Endothelial cell of umbilical vein (primary cell): Measurements from ENCODE around the gene PRPF18. TPM values are rescaled to one million over a fixed set of nuclear protein-coding genes. Genes with fewer than 3 reads are reported as not detected.

Experiments used
- BruUV-seq: library from RNA; stranded (reverse); fragments of 400-500 nt; replicated peaks from 2 replicates; lab custom pipeline; 2021; lab: Mats Ljungman, UMichigan
- CTCF ChIA-PET: fragments of 300-600, 350-600 bp; sonication (Branson Sonifier 250); formaldehyde crosslinking; loops from one replicate; lab custom pipeline; 2021; ENCODE audit warnings: antibody characterized with exemption, inconsistent platforms; lab: Charles Lee
- POLR2A ChIA-PET: fragments of 300-600, 350-600 bp; sonication (Branson Sonifier 250); formaldehyde crosslinking; loops from one replicate; lab custom pipeline; 2021; ENCODE audit warnings: antibody characterized with exemption, inconsistent platforms; lab: Charles Lee
- DNase-seq: peaks from one replicate; pipeline ENCODE4 v3.0.0-alpha.2; 2011; ENCODE audit warnings: low read depth, low spot score
- FAIRE-seq: peaks from 2 replicates; lab custom pipeline; 2011; peaks lifted over from hg19 to GRCh38; lab: Jason Lieb, UNC
- H2AFZ ChIP-seq: 2 replicates; pipeline ENCODE4 v1.6.0; 2012; ENCODE audit warnings: low read depth, low read length, control low read depth, inconsistent platforms
- H3K27ac ChIP-seq: 2 replicates; pipeline ENCODE4 v1.5.1; 2011; ENCODE audit warnings: low read depth, mild to moderate bottlenecking, control low read depth, low read length, moderate library complexity; ENCODE audit not compliant: insufficient read depth
- H3K27me3 ChIP-seq, 2 experiments: 2 replicates each; pipeline versions ENCODE4 v1.6.0 to v1.6.1; 2011; ENCODE audit warnings: low read length in 2 of 2, mixed read lengths in 1 of 2; ENCODE audit not compliant: control insufficient read depth in 2 of 2, insufficient read depth in 2 of 2
- H3K36me3 ChIP-seq, 2 experiments: 2 replicates in 1 of 2; 3 replicates in 1 of 2; pipeline ENCODE4 v1.5.1; 2011; ENCODE audit warnings: low read length in 2 of 2, mild to moderate bottlenecking in 1 of 2, moderate library complexity in 1 of 2; ENCODE audit not compliant: control insufficient read depth in 2 of 2, insufficient read depth in 2 of 2; ENCODE audit errors: extremely low read depth in 1 of 2
- H3K4me1 ChIP-seq: 3 replicates; pipeline ENCODE4 v1.5.1; 2011; ENCODE audit warnings: mild to moderate bottlenecking, low read length; ENCODE audit not compliant: control insufficient read depth, insufficient read depth; ENCODE audit errors: extremely low read depth
- H3K4me2 ChIP-seq: 2 replicates; pipeline ENCODE4 v1.6.1; 2011; ENCODE audit warnings: low read length, control low read depth, mixed read lengths; ENCODE audit not compliant: insufficient read depth
- H3K4me3 ChIP-seq, 3 experiments: fragments of 200-600 bp in 1 of 3; sonication (generic), shearing (Covaris generic) in 1 of 3; replicated peaks in 1 of 3; 2 replicates each; pipeline ENCODE4 v1.5.1; 2011 to 2016; ENCODE audit warnings: control low read depth in 3 of 3, low read length in 3 of 3, mild to moderate bottlenecking in 2 of 3, inconsistent platforms in 1 of 3, low read depth in 1 of 3, moderate library complexity in 1 of 3; ENCODE audit not compliant: insufficient read depth in 1 of 3
- H3K79me2 ChIP-seq: 2 replicates; pipeline ENCODE4 v1.6.0; 2012; ENCODE audit warnings: low read length, inconsistent platforms; ENCODE audit not compliant: control insufficient read depth, insufficient read depth
- H3K9ac ChIP-seq: replicated peaks from 2 replicates; pipeline ENCODE3; 2011; ENCODE audit warnings: low read length, control low read depth; ENCODE audit not compliant: insufficient read depth; ENCODE audit errors: extremely low read depth
- H3K9me1 ChIP-seq: replicated peaks from 3 replicates; pipeline ENCODE4 v1.6.0; 2011; ENCODE audit warnings: mild to moderate bottlenecking, low read length; ENCODE audit not compliant: control insufficient read depth, insufficient read depth; ENCODE audit errors: extremely low read depth
- H3K9me3 ChIP-seq: replicated peaks from 2 replicates; pipeline ENCODE4 v1.5.1; 2012; ENCODE audit warnings: low read length, inconsistent platforms; ENCODE audit not compliant: control insufficient read depth, insufficient read depth
- H4K20me1 ChIP-seq: replicated peaks from 2 replicates; pipeline ENCODE3; 2011; ENCODE audit warnings: mild to moderate bottlenecking, low read length; ENCODE audit not compliant: control insufficient read depth, insufficient read depth; ENCODE audit errors: extremely low read depth
- CTCF ChIP-seq, 2 donors: IDR thresholded peaks; 1 replicate in 1 of 2; 2 replicates in 1 of 2; pipeline ENCODE4 v1.5.1; 2011; ENCODE audit warnings: low read length in 2 of 2, mild to moderate bottlenecking in 2 of 2, moderate library complexity in 2 of 2, control low read depth in 1 of 2, inconsistent platforms in 1 of 2, low read depth in 1 of 2; ENCODE audit not compliant: insufficient read depth in 1 of 2; ENCODE audit errors: extremely low read depth in 1 of 2
- EZH2 ChIP-seq: IDR thresholded peaks from 2 replicates; pipeline ENCODE4 v1.6.1; 2012; ENCODE audit warnings: borderline replicate concordance, low read depth, mild to moderate bottlenecking, moderate library complexity, low read length, inconsistent platforms; ENCODE audit not compliant: severe bottlenecking
- FOS ChIP-seq: IDR thresholded peaks from 2 replicates; pipeline ENCODE4 v1.6.1; 2011; ENCODE audit warnings: mild to moderate bottlenecking, low read length, moderate library complexity, borderline replicate concordance; ENCODE audit not compliant: insufficient read depth
- GATA2 ChIP-seq: IDR thresholded peaks from 2 replicates; pipeline ENCODE4 v1.7.0; 2011; ENCODE audit warnings: low read depth, mild to moderate bottlenecking, moderate library complexity, mixed read lengths, low read length; ENCODE audit not compliant: insufficient read length, insufficient read depth
- JUN ChIP-seq: IDR thresholded peaks from 2 replicates; pipeline ENCODE4 v1.6.1; 2011; ENCODE audit warnings: borderline replicate concordance, low read depth; ENCODE audit not compliant: insufficient read length, insufficient read depth
- MAX ChIP-seq: IDR thresholded peaks from 2 replicates; pipeline ENCODE4 v1.6.1; 2011; ENCODE audit not compliant: insufficient read depth, insufficient read length
- MYC ChIP-seq: IDR thresholded peaks from one replicate; pipeline ENCODE4 v1.6.1; 2011; ENCODE audit warnings: mild to moderate bottlenecking, low read depth, low read length
- POLR2A ChIP-seq: IDR thresholded peaks from 2 replicates; pipeline ENCODE4 v1.6.1; 2012; ENCODE audit warnings: low read depth, mild to moderate bottlenecking, control low read depth, low read length
- dilution Hi-C: fragments of 300-500 bp; cut with MboI; formaldehyde crosslinking; loops from one replicate; pipeline ENCODE4 v1.15.0; 2019; ENCODE audit warnings: low sequenced_read_pairs; ENCODE audit not compliant: extremely low pct_ligation_motif_present
- intact Hi-C: fragments of 100-400 bp; cut with micrococcal nuclease; formaldehyde crosslinking; loops from one replicate; pipeline ENCODE4 v1.10.0; 2022
- polyA plus RNA-seq, 4 experiments: library from polyadenylated mRNA; depleted of rRNA in 3 of 4; stranded (reverse) in 3 of 4; unstranded in 1 of 4; fragments of >200 nt; gene quantifications; 2 replicates each; pipeline versions ENCODE4 v1.2.1 to v1.2.3, GENCODE V29; 2011 to 2012; ENCODE audit warnings: missing spikeins in 1 of 4
- total RNA-seq: library from RNA; stranded (reverse); gene quantifications from 2 replicates; pipeline ENCODE4 v1.2.3, GENCODE V29; 2021

PRPF18 gene
- total and polyA plus RNA-seq, 2 donors (not counting 3 experiments of a cell fraction or from before 2014, with no cell fraction given): 7.3 to 21.0 TPM

DNA sequence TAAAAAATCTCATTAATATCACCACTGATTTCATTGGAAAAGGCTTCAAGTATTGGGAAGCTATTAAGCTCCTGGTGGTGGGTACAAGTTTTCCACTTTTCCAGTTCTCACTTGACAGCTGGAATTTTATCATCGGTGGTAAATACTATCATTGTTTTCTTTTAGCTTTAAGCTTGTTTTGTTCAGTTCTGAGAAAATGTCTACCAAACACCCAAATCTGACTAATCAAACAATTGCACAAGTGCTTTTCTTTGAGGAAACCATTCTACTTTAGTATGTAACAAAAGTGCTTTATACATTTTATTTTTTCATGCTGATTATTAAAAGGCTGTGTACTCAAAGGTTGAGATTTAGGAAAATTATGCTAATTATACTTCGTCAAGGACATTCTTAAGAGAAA is 7.9 kb downstream of the PRPF18 start:
- Histone ChIP-seq H2AFZ (no peak overlapping the region), H3K4me2 (no peak overlapping the region), H3K9me3 (no peaks in the 10 kb centered on the region), H4K20me1 (no peaks in the 10 kb centered on the region), H3K9ac (no peak overlapping the region), H3K27me3 (no peaks in the 10 kb centered on the region), H3K27ac (no peak overlapping the region), H3K4me1 (no peaks in the 10 kb centered on the region), H3K79me2 (peaks cover 8% of the 10 kb centered on the region), H3K9me1 (no peaks in the 10 kb centered on the region), H3K4me3 (no peak overlapping the region), H3K36me3 (no peaks in the 10 kb centered on the region)
- no TSS peak for BruUV-seq
- dilution Hi-C loops (no loop called here), intact Hi-C loops (no loop called here)
- no peak for TF ChIP-seq FOS
- TF ChIP-seq POLR2A: no peak
- TF ChIP-seq MAX: no peak
- TF ChIP-seq EZH2: no peak
- TF ChIP-seq CTCF (IDR thresholded peaks at IDR 0.05; ENCODE audit: extremely low read depth in 1 of 2, insufficient read depth in 1 of 2, low read depth in 1 of 2, low read length in 2 of 2): no peak
- no peak for TF ChIP-seq MYC
- no peak for TF ChIP-seq GATA2
- TF ChIP-seq JUN: no peak
- ChIA-PET CTCF (no interaction called here), POLR2A (interaction anchor here (0.6 kb wide), 1 partner anchor 62 kb away, joined by 3 read pairs; no protein-coding TSS in a partner anchor)
- DNase-seq (no peak), FAIRE-seq (no peak)
